Esophagus muscularis mucosa (tissue), 3 donors: ENCODE measurements around the gene POU5F1.

ENCODE experiments used
- CTCF ChIP-seq, 3 experiments: fragments of 200-600 bp in 2 of 3; fragments of 450-650 bp in 1 of 3; sonication (generic) in 2 of 3; IDR thresholded peaks; one replicate each; pipeline ENCODE4 v1.5.1; 2017 to 2019; ENCODE audit warnings: antibody characterized with exemption in 3 of 3, mild to moderate bottlenecking in 2 of 3, moderate library complexity in 1 of 3
- POLR2A ChIP-seq: fragments of 450-650 bp; IDR thresholded peaks from one replicate; pipeline ENCODE4 v1.6.1; 2017; ENCODE audit warnings: antibody characterized with exemption, moderate library complexity, mild to moderate bottlenecking, low read depth

GRCh38 chr6:31162463-31163165 is 7.9 kb downstream of the POU5F1 start:
- TF ChIP-seq POLR2A = no peak
- no peak for TF ChIP-seq CTCF (IDR thresholded peaks at IDR 0.05)
